ENCODE results near the gene STEAP3. TPM values are rescaled to one million over a fixed set of nuclear protein-coding genes. Genes with fewer than 3 reads are reported as not detected.

STEAP3 gene
- total RNA-seq, 1 experiment from 2014 or later, result 15.4 TPM

- WGBS (ENCODE audit: extremely low coverage, insufficient read length, low lambda C conversion rate), result no CpG with 5 or more reads among the region's 3 CpGs
These were observed 6.1 kb downstream of the STEAP3 start for GRCh38 chr2:119229716-119230115.

More at GRCh38 chr2:119229716-119230115, 6.1 kb downstream of the STEAP3 start:
- no peaks in the 10 kb centered on the region for H3K79me2 ChIP-seq (ENCODE audit: insufficient read depth, low read length)
- H3K14ac ChIP-seq (ENCODE audit: insufficient read depth, low read length), result no peak overlapping the region
- Mint-ChIP-seq H3K27ac (0 out of 7 replicates have a peak overlapping the region, but pooled peaks of 1 of the 3 experiments have one; percentile 34), H3K4me3 (no peak overlapping the region), H3K27me3 (ENCODE audit: low read depth) (peaks cover 4% of the 10 kb centered on the region), H3K9me3 (no peaks in the 10 kb centered on the region), H3K36me3 (ENCODE audit: insufficient read depth in 1 of 3, low read depth in 3 of 3) (peaks cover 0 to 5% (median 0%) of the 10 kb centered on the region in 3 experiments; a peak in 2 of 7 replicates), H3K4me1 (peaks cover 34 to 45% of the 10 kb centered on the region in 2 experiments)
- no peak overlapping the region for H4K8ac ChIP-seq (replicated peaks; ENCODE audit: insufficient read length, low read depth, low read length)
- H2BK15ac ChIP-seq (ENCODE audit: low read depth, low read length), result no peak overlapping the region
- H3K23ac ChIP-seq (ENCODE audit: insufficient read length, low read depth, low read length), result no peak overlapping the region
- H3T11ph ChIP-seq (ENCODE audit: low read length), result no peak overlapping the region
- peaks cover 2% of the 10 kb centered on the region for H3K23me2 ChIP-seq (ENCODE audit: insufficient read length, low read depth, low read length, poor library complexity, severe bottlenecking)
- no peak overlapping the region for H3K4ac ChIP-seq (ENCODE audit: low read depth, low read length)
- no peak overlapping the region for H3K27ac ChIP-seq (ENCODE audit: insufficient read length, low read depth, low read length)
- H3K56ac ChIP-seq (ENCODE audit: insufficient read length, low read depth, low read length), result no peak overlapping the region
- H3K4me1 ChIP-seq (ENCODE audit: insufficient read depth, low read length), result no peaks in the 10 kb centered on the region; the same call in 1 of the 2 replicates
- H2AK5ac ChIP-seq (ENCODE audit: insufficient read length, low read length), result no peak overlapping the region
- H3K4me2 ChIP-seq (ENCODE audit: insufficient read depth, insufficient read length, low read length), result no peak overlapping the region
- H2AFZ ChIP-seq (ENCODE audit: low read length), result no peak overlapping the region
- no peak overlapping the region for H2BK120ac ChIP-seq (ENCODE audit: low read depth, low read length, poor library complexity, severe bottlenecking)
- H2BK5ac ChIP-seq (ENCODE audit: insufficient read length, low read length), result no peak overlapping the region
- H3K79me1 ChIP-seq (ENCODE audit: insufficient read depth, low read depth, low read length, poor library complexity, severe bottlenecking), result no peaks in the 10 kb centered on the region
- no peak overlapping the region for H3K9ac ChIP-seq (ENCODE audit: extremely low read depth, insufficient read length, low read length)
- no peak overlapping the region for H4K91ac ChIP-seq (ENCODE audit: insufficient read length, low read depth, low read length)
- no peak for TF ChIP-seq CTCF (conservative IDR thresholded peaks at IDR 0.05)
- H3K27me3 ChIP-seq (ENCODE audit: insufficient read depth, low read length), result no peaks in the 10 kb centered on the region
- no peaks in the 10 kb centered on the region for H4K20me1 ChIP-seq (ENCODE audit: control insufficient read depth, insufficient read depth, insufficient read length)
- no peak overlapping the region for H2BK12ac ChIP-seq (ENCODE audit: insufficient read length, low read depth, low read length)
- H2BK20ac ChIP-seq (ENCODE audit: low read depth, low read length, poor library complexity, severe bottlenecking), result no peak overlapping the region
- H4K5ac ChIP-seq (ENCODE audit: insufficient read length, low read depth, low read length), result no peak overlapping the region
- H3K18ac ChIP-seq (ENCODE audit: insufficient read length, low read depth, low read length), result no peak overlapping the region
- no peaks in the 10 kb centered on the region for H3K9me3 ChIP-seq (ENCODE audit: control insufficient read depth, low read depth, low read length)
- DNase-seq, result no peak
